NCI-H526 (cell line): ENCODE data around the gene MEF2D.

Experiments
- DNase-seq, 2 experiments: peaks; one replicate each; lab custom pipeline; 2025; lab: John Stamatoyannopoulos, UW

The MEF2D gene

GRCh38 chr1:156487862-156488261, 12.7 kb downstream of the MEF2D start:
- no peak for DNase-seq

GRCh38 chr1:156486421-156487344, 13.9 kb downstream of the MEF2D start:
- no peak for DNase-seq

GRCh38 chr1:156485984-156486383, 14.6 kb downstream of the MEF2D start:
- DNase-seq: no peak

- DNase-seq: no peak
Measured at GRCh38 chr1:156484480-156485058, 16.0 kb downstream of the MEF2D start.

GRCh38 chr1:156483397-156483796, 17.2 kb downstream of the MEF2D start:
- DNase-seq: no peak

- DNase-seq: no peak
Measured at GRCh38 chr1:156482276-156482675, 18.3 kb downstream of the MEF2D start.

- no peak for DNase-seq
Measured at GRCh38 chr1:156481527-156481926, 19.0 kb downstream of the MEF2D start.

GRCh38 chr1:156480411-156481192, 20.0 kb downstream of the MEF2D start:
- DNase-seq: peak; percentile 22 to 96

- DNase-seq: no peak
Measured at GRCh38 chr1:156480016-156480370, 20.6 kb downstream of the MEF2D start.

- no peak for DNase-seq
Measured at GRCh38 chr1:156479093-156480015, 21.2 kb downstream of the MEF2D start.

- DNase-seq: no peak
Measured at GRCh38 chr1:156478250-156478627, 22.3 kb downstream of the MEF2D start.

GRCh38 chr1:156477526-156478249, 22.9 kb downstream of the MEF2D start:
- DNase-seq: no peak

- no peak for DNase-seq
Measured at GRCh38 chr1:156476501-156477298, 23.9 kb downstream of the MEF2D start.

- no peak for DNase-seq
Measured at GRCh38 chr1:156475568-156476500, 24.7 kb downstream of the MEF2D start.

GRCh38 chr1:156474966-156475365, 25.6 kb downstream of the MEF2D start:
- no peak for DNase-seq

- DNase-seq: peak; percentile 71 to 84
Measured at GRCh38 chr1:156471496-156472490, 28.8 kb downstream of the MEF2D start.

- DNase-seq: no peak
Measured at GRCh38 chr1:156470473-156470872, 30.1 kb downstream of the MEF2D start.
